NCI-H2081 treated with DMSO at 0.1 percent for 48 hours (cell line): ENCODE results near the gene PEX14.

Source experiments
- DNase-seq: peaks from one replicate; lab custom pipeline; 2025; lab: John Stamatoyannopoulos, UW

The PEX14 gene

DNA sequence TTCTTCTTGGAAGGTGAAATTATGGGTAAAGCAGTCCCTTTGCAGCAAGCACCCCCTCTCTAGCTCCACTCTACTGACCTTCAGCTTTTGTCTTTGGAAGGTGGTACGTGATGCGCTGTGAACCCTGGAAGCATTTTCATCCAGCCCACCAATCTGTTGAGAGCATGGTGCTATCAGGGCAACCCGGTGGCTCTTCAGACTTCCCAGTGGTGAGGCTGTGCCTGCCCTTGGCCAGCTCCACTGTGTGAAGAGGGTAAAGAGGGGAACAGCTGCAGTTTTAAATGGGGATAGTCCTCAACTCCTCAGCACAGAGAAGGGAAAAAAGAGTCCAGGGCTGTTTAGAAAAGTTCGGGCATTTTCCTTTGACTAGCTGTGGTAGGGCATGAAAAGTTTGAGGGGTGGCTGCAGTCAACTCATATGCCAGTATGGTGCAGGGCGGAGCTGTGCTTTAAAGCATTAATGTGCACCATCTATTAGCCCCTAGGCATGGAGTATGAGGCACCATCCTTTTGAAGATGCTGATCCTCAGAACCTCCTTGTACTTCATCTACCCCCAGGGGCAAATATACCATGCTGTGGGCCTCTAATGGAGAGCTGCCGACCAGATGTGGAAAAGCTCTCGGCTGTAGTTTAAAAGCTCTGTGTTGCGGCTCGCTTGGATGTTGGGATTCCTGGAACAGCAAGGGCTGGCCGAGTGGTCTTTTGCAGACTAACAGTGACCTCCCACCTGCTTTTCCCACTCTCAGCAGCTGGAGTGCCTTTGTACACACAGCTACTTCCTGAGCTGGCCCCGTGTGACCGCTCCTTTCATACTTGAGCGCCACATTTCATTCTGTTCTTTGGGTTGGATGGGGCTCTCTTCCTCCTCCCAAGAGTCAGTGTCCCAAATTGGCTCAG lies 123.0 kb downstream of the PEX14 start:
- no peak for DNase-seq

DNA sequence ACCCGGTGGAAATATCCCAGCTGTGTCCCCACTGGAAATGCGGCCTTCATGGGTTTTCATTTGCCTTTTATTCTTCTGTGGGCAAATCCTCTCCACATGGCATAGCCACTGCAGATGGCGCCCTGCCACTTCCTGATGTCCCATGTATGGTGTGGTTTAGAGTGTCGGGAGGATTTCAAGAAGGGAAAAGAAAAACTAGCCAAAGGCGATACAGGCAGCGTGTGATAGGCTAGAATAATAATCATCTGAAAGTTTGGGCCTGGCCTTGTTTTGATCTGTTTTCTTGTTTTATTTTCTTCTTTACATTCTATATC lies 123.6 kb downstream of the PEX14 start:
- no peak for DNase-seq

DNA sequence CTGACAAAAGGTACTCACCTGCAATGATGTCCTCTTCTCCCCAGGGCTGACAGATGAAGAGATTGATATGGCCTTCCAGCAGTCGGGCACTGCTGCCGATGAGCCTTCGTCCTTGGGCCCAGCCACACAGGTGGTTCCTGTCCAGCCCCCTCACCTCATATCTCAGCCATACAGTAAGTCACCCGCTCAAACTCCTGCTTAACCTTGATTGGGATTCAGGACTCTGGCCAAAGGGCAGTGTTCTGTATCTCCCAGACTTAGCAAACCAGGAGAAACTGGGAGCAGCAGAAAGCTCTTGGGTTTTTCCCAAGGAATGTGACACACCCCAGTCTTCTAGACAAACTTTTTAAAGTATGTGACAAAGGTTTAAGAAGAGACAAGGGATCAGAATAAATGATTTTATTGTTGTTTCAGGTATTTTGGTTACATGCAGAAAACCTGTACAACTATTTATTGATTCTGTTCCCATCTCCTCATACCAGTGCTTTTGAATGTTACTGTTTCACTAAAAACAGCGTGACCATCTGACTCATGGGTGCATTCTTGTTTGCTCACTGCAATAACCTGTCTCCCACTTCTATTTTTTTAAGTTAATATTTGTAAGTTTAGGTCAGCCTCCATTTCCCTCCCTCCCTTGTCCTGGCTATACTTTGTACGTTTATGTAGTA lies 124.6 kb downstream of the PEX14 start:
- DNase-seq = no peak

DNA sequence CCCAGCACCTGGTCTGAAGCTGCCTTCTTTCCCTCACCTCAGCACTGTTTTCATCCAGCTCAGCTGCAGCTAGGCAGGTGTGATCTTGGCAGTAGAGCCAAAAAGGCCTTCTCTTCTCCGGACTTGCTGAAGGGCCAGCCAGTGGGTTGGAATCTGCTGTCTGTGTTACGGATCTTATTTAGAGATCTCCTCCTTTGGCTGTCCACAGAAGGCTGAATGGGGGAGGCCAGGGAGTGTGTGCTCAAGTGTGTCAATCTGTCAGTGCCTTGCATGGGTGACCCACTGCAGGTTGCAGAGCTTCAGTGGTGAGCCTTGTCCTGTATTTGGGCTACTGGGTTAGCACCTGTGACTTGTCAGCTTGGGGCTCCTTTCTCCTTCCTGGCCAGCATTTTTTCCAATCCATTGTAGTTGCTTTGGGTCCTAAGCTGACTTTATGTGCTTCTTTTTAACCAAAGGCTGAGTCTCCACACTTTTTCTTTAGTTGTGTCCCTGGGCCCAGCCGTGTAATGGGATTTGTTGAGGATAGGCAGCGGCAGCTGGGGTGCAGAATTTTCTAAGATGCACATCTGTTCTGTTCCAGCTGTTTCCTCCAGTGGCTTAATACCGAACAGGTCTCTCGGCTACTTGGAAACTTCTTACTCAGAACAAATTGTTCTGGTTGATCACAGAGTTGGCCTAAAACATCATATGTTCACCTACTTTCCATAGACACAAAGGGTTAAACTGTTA lies 126.8 kb downstream of the PEX14 start:
- DNase-seq = no peak

DNA sequence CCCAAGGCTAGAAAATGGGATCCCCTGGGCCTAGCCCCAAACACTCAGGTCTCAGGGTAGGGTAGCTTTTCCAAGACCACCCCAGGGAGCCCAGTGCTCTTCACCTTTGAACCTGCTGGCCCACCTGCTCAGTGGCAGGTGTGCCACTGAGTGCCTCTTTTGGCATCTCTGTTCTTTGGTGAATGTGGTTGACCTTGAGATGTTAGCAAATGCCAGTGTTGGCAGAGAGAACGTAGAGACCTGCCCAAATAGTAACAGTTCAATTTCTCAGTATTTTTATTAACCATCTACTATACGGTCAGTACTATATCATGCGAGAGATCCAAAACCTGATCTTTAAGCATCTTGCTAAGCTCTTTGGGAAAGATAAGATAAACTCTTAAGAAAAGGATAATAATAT lies 128.2 kb downstream of the PEX14 start:
- DNase-seq = no peak

DNA sequence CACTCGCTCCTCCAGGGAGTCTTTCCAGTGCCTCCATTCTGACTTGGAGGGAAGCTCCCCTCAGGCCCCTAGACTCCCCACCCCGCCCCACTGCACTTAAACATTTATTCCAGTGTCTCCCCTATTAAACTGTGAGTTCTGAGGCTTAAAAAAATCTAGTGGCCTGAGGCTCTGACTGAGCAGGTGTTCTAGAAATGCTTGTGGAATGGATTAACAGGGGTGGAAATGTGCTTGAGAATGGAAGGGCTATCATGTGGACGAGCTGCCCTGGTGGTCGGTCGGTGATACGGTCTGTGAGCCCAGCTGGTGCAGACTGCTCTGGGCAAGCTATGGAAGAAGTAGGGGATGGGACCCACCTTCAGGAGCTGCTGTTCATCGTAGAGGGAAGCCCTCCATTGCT lies 130.2 kb downstream of the PEX14 start:
- DNase-seq = no peak

DNA sequence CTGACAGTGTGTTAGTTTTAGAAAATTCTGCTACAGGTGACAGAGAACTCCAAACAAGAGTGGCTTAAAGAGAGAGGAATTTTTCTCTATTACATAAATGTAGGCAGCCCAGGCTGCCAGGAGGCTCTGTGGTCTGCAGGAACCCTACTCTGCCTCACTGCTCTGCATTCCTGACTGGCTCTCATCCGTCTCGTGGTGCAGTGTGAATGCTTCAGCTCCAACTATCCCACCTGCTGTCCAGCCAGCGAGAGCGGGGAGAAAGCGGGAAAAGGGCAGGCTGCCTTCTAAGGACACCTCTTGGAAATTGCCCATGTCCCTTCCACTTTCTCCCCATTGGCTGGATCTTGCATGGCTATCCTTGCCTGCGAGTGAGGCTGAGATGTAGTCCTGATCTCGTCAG lies 131.3 kb downstream of the PEX14 start:
- DNase-seq = no peak

DNA sequence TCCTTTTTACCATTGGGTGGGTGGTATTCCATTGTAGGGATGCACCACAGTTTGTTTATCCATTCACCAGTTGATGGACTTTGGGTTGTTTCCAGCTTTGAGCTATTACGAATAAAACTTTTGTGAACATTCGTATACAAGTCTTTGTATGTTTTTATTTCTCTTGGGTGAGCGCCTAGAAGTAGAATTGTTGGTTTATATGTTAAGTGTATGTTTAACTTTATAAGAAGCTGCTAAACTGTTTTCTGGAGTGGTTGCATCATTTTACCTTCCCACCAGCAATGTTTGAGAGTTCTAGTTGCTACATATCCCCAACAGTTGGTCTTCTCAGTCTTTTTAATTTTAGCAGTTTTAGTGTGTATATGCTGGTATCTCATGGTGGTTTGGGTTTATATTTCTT lies 132.5 kb downstream of the PEX14 start:
- DNase-seq = no peak

DNA sequence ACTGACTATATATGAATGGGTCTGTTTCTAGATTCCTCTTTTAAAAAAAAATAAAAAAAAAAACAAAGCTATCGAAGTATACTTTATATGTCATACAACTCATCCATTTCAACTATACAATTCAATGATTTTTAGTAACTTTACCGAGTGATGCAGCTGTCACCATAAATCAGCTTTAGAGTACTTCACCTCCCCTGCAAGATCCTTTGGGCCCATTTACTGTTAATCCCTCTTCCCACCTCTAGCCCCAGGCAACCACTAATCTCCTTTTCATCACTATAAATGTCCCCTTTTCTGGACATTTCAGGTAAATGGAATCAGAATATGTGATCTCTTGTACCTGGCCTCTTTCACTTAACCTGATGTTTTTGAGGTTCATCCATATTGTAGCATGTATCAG lies 133.9 kb downstream of the PEX14 start:
- no peak for DNase-seq

DNA sequence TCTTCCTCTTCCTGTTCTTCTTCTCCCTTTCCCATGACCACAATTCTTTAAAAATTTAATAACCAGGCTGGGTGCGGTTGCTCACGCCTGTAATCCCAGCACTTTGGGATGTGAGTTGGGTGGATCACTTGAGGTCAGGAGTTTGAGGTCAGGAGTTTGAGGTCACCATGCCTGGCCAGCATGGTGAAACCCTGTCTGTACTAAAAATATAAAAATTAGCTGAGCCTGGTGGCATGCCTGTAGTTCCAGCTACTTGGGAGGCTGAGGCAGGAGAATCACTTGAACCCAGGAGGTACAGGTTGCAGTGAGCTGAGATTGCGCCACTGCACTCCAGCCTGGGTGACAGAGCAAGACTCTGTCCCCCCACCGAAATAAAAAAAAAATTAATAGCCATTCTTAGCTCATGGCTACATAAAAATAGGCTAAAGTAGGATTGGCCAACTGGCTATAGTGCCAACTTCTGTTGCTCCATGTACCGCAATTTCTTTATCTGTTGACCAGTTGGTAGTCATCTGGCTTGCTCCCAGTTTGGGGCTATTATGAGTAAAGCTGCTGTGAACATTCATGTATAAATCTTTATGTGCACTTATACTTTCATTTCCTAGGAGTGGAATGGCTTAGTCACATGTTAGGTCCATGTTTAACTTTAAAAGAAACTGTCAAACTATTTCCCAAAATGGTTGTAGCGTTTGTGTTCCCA lies 136.3 kb downstream of the PEX14 start:
- DNase-seq = no peak

DNA sequence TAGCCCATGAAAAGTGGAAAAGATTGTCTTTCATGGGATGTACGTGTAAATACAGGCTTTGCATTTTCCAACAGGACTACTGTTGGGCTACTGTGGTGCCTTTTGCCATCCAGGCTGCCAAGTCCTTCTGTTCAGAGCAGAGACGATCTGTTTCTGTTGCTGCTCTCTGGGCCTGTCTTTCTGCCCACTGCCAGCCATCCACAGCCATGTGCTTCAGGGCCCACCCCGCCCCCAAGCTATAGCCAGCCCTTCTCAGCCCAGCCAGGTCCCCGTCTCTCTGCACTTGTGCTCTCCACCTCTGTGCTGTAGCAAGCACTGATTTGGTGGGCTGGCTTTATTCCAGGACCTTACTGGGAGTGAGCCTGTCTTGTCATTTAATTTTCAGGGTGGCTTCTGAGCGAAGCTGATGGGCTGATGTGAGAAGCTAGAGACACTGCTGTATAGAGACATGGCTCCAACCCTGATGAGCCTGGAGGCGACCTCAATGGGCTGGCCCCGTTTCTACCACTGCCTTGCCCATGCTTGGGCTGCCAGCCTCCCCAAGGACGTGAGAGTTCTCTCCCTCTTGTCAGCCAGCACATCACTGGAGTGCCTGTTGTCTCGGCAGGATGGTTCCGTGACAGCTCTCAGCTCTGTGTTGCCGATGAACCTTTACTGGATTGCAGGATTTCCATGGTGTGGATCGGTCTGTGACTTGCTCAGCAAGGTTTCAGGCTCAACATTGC lies 137.8 kb downstream of the PEX14 start:
- no peak for DNase-seq

DNA sequence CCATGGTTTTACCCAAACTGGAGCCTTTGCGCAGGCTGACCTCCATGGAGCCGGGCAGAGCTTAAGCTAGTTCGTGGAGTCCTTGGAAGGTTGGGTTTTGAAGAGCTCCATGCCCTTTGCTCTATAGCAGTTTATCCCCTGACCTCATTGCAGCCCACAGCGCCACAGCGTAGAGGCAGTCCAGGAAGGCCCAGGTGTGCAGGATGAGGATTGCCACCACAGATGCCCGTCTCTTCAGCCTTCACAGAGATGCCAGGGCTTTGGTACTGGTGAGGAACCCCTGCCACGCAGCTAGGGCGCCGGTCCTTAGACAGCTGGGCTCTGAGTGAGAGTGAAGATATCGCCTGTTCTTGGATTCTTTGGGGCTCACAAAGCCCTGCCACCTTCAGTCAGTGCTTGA lies 138.6 kb downstream of the PEX14 start:
- no peak for DNase-seq

DNA sequence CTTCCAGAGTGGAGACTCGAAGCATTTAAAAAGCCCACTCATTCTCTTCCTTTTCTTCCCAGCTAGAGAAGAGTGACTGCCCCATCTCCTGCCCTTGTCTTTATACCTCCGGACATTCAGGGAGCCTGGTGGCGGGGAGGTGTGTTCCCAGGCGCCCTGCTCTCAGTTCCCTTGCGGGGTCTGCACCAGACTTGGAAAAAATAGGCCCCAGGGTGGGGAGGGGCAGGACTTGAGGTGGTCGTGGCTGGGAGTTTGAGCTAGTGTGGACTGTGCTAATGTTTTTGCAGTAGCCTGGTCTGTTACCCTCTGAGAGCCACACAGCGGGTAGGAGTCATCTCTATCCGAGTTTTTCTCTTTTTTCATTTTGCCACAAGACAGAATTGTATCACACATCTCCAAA lies 139.1 kb downstream of the PEX14 start:
- no peak for DNase-seq

DNA sequence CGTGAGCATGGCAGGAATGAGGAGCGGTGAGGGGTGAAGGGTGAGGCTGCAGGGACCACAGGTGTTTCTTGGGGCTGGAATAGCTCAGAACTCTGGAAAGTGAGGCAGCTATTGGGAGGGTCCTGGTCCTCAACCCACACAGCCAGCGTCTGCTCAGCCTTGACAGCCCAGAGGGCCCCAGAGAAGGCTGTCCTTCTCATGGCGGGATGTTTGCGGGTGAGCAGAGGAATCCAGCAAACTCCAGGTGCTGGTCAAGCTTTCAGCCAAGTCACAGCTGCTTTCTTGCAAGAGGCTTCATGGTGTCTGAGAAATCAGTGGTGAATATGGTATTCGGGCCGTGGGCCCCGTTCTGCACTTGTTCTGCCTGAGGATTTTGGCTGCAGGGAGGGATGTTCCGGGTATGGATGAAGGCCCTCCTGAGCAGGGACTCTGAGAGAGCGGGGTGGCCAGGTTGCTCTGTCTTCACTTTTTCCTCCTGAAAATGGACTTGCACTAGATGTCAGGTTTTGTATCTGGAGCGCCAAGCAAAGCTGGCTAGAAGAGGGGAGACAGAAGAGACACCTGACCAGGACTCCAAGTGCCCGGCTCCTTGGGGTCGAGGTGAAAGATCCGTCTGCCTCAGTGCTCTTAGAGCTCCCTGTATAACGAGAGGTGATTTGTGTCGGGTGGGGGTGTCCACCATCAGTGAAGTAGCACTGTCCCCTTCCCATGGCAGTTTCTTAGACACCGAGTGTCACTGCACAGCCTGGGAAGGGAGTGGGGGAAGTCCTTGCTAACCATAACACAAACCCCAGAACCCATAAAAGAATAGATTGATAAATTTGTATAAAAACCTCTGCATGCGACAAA lies 139.9 kb downstream of the PEX14 start:
- DNase-seq = no peak

DNA sequence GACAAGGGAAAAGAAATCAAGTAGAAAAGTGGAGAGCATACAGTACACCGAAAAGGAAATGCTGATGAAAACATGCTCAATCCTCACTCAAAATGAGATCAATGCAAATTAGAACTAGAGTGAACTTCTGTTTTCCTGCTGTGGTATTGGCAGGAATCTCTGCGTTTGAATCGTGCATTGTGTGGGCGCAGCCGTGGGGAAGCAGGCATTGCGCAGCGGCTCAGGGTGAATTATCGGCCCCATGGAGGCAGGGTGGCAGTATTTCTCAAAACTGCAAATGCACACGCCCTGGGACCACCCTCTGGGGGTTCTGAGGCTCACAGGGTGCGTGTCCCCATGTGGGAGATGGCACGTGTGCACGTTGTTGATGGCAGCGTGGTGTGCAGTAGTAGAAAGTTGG lies 140.6 kb downstream of the PEX14 start:
- no peak for DNase-seq

DNA sequence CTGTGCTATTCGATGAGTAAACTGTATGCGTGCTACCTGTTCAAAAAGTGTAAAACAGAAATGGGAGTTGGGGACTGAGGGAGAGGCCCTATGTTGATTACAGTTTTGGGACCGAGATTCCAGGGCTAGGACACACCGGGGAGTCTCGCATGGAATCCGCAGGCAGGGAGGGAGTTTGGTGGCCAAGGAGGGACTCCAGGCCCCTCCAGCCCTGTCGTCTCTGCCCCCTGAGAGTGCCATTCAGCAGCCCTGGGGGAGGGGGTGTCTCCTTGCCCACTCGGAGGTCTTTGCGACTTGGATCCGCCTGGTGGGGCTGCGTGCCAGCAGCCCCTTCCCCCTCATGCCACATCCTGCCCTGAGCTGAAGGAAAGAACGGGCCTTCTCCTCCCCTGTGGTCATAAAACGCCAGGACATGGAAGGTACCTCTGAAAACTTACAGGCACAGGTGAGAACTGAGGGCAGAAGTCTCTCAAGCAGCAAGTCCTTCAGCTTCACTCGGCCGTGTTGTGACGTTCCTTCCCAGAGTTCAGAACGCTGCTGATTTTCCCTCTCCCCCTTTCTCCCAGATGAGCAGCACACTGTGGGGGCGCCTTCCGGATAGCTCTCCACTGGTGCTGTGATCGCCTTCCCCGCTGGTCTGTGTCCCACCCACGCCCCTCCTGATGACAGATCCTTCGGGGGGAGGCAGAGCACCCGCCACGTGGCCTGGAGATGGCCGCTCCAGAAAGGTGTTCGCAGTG lies 141.4 kb downstream of the PEX14 start:
- DNase-seq = no peak

DNA sequence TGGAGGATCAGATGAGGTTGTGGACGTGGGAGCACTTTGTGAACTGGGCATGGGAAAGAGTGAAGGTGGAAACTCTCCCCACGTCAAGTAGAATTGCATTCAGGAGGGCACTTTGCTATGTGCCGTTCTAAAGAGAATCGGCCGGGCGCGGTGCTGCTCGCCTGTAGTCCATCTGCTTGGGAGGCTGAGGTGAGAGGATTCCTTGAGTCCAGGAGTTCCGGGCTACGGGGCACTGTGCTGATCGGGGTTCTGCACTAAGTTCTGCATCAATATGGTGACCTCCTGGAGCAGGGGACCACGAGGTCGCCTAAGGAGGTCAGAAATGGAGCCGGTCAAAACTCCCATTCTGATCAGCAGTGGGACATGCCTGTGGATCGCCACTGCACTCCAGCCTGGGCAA lies 141.9 kb downstream of the PEX14 start:
- no peak for DNase-seq

DNA sequence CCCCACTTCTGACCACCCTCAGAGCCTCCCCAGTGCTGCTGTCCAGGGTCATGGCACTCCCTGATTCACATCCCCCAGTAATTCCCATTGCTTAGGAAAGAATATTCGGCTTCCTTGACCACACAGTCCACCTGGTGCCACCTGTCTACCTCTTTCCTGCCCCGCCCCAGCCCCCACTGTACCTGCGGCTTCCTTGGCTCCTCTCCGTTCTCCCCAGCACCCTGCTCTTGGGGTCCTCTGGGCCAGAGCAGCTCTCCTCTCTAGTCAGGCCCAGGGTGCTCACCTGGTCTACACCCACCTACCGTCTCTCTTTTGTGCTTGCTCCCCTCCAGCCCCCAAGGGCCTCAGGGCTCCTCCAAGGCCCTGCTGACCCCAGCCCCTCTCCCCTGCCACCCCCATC lies 142.6 kb downstream of the PEX14 start:
- no peak for DNase-seq

DNA sequence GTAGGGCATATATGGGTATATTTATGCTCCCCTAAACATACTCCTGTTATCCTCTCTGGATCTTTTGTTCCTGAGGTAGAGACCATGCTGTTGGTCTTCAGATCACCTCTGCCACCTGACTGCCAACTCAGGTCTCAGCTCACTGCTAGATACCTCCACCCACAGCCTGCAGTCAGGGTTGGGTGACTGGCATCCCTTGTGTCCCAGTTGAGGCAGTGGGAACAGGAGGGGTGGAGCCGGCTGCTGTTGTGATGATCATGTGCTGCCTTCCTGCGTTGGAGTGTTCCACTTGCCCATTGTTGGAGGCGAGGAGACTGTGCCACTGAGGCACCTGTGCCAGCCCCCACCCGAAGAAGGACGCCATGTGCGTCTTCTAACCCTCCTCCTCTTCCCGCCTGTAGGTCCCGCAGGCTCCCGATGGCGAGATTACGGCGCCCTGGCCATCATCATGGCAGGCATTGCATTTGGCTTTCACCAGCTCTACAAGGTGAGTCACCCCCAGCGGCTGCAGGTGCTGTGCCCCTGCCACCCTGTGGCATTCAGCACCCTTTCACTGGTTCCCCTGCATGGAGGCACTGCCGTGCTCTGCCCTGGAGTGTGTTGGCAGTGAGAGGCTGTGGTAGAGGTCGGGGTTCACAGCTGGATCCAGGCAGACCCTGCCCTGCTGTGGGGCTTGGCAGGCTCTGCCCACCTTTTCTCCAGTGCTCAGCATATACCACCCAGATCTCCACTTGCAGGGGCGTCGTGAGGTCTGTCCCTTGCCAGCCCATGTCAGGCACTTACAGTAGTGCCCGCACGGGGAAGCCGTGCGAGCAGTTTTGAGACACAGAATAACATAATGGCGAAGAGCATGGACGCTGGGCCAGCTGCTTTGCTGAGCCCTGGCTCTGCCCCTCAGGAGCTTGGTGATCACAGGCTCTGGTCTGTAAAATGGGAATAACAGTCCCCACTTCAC lies 143.5 kb downstream of the PEX14 start:
- DNase-seq = no peak
